Myocyte (in vitro differentiated cells): ENCODE results near the gene NOTCH2. TPM values are rescaled to one million over a fixed set of nuclear protein-coding genes. Genes with fewer than 3 reads are reported as not detected.
A peak's percentile ranks its signal among the peaks of the same experiment; 100 is the strongest.
"Not testable (repeated sequence)": the region's sequence is repeated elsewhere in the genome, so short reads cannot be mapped to it uniquely, and the experiment has no call there.

Experiments
- DNase-seq: peaks from one replicate; pipeline ENCODE4 v3.0.0-alpha.2; 2012; ENCODE audit warnings: low read depth
- total RNA-seq: library from RNA; depleted of rRNA; stranded (reverse); fragments of >200 nt; gene quantifications from 2 replicates; pipeline ENCODE4 v1.2.3, GENCODE V29; 2014

The NOTCH2 gene
- total RNA-seq, 1 donor from 2014 or later = 52.0 TPM

GRCh38 chr1:120069920-120070214 lies 405 bp upstream of the NOTCH2 start:
- DNase-seq = not testable (repeated sequence)

- DNase-seq = not testable (repeated sequence)
Observed at GRCh38 chr1:120068683-120069066, 787 bp downstream of the NOTCH2 start.

DNA sequence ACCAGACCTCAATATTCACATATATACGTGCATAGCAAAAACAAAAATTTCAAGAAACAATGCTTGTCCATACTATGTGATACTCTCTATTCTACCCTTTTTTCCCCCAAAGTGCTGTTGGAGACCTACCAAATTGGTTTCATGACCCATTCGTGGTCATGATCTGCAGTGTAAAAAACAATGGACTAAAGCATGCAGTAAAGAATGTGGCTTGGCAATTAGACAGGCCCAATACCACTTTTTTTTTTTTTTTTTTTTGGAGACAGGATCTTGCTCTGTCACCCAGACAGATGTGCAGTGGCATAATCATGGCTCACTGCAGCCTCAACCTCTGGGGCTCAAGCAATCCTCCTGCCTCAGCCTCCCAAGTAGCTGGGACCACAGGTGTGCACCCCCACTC lies 21.3 kb downstream of the NOTCH2 start:
- DNase-seq = peak; percentile 7

DNA sequence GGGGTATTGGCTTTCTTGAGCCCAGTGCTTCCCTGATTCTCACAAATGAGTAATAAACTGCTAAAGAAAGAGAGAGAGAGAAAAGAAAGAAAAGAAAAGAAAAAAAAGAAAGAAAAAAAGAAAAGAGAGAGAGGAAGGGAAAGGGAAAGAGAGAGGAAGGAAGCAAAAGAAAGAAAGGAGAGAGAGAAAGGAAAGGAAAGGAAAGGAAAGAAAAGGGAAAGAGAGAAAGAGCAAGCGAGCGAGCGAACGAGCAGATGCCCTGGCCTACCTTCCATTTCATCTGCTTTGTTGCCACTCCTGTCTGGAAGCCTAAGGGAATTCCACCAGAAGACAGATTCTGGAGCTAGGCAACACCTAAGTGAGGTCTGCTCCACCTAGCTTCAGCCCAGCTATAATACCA lies 27.7 kb downstream of the NOTCH2 start:
- not testable (repeated sequence) for DNase-seq

- DNase-seq = not testable (repeated sequence)
Observed at GRCh38 chr1:120032253-120032652, 37.2 kb downstream of the NOTCH2 start.

GRCh38 chr1:120023791-120024190 lies 45.7 kb downstream of the NOTCH2 start:
- DNase-seq = not testable (repeated sequence)

DNA sequence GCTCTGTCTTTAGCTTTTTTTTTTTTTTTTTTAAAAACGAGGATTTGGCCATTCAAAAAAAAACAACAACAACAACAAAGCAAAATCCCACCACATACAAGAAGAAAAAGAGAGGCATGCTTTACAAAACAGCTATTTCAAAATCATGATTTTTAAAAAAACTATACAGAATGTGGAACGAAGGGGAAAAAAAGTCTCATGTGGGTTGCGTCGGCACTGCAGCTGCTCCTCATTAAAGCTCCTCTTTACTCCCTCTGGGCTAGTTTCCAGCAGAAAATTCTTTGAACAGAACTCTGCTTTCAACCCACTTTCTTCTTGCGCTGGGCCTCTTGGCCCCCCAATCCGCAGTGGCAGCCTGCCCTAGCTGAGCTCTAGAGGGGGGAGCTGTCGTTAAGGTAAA lies 54.5 kb downstream of the NOTCH2 start:
- not testable (repeated sequence) for DNase-seq

DNA sequence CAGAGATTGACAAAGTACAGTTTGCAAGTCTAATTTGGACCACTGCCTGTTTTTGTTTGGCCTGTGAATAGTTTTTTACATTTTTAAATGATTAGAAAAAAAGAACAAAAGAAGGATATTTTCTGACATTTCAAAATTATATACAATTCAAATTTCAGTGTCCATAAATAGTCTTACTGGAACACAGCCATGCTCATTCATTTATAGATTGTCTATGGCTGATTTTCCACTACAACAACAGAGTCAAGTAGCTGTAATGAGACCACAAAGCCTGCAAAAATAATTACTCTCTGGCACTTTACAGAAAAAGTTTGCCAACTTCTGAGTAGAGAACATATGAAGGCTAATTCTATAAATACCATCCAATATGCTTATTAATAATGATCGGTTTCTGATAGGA lies 61.1 kb downstream of the NOTCH2 start:
- DNase-seq = not testable (repeated sequence)

DNA sequence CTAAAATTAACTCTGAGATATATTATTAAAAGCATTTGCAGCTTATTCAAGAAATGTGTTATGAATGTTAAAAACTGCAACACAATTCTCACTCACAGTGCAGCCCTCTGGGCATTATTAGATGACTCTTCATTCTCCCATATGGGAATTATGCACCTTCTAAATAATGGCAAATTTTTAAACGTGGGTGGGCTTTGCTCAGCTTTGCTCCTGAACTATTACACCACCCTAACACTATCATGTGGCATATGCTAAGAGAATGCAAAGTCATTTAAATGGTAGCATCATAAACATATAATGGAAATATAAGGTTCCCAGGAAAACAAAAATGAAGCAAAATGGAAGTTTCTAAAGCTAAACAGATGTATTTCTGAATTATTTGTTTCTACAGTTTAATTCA lies 61.6 kb downstream of the NOTCH2 start:
- not testable (repeated sequence) for DNase-seq

DNA sequence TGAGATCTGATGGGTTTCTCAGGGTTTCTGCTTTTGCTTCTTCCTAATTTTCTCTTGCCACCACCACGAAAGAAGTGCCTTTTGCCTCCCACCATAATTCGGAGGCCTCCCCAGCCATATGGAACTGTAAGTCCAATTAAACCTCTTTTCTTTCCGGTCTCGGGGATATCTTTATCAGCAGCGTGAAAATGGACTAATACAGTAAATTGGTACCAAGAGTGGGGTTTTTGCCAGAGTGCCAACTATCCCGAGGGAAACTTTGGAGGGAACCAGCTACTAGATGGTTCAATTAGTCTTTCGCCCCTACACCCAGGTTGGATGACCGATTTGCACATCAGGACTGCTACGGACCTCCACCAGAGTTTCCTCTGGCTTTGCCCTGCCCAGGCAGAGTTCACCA lies 68.4 kb downstream of the NOTCH2 start:
- DNase-seq = not testable (repeated sequence)

DNA sequence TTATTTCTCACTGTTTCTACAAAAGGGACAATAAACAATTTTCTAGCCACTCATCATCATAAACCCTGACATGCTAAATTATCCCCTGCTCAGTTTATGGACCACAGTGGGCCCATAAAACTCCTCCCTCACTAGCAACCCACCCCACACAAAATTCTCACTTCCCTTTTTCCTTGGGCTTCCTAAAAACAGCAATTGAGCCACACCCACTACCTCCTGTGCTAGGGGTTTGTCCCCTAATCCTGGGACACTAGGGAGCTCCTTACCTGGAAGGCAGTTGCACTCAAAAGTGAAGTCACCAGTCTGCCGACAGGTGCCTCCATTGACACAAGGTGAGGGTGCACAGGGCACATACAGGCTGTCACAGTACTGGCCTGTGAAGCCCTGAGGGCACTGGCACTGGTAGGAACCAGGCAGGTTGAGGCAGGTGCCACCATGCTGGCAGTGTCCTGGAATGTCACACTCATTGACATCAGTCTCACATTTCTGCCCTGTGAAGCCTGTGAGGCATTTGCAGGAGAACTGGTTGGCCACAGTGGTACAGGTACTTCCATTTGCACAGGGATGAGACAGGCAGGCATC lies 72.6 kb downstream of the NOTCH2 start:
- not testable (repeated sequence) for DNase-seq

- not testable (repeated sequence) for DNase-seq
Observed at GRCh38 chr1:119995975-119996374, 73.5 kb downstream of the NOTCH2 start.

DNA sequence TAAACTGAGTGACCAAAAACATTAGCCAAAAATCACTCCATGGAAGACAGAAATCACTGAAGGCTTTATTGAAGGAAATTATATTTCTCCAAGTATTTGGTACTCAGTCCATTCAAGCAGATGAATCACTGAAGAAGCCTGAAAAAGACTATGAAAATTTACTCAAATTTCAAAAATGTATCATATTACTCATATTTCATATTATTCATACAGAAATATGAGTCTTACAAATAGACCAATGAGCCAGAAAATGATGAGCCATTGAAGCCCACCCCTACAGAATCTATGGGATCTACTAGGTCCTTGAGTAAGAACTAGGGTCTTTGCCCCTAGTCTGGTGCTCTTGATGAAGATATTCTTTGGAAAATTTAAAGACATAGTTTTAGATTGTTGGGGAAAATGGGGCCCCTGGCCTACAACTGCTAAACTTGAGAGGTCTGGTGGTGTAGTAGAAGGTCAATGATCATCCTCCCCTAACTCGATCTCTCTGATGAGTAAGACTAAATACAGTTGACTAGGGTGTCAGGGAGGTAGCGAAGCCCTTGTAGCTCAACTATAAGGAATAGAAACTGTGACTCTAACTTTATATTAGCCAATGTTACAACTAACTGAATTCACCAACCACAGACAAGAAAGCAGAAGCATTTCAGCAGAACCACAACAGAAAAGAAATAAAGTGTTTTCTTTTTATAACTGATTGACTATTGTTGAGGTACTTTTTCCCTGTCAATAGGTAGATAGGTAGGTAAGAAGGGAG lies 81.0 kb downstream of the NOTCH2 start:
- DNase-seq = peak; percentile 21

GRCh38 chr1:119987686-119988085 lies 81.8 kb downstream of the NOTCH2 start:
- DNase-seq = no peak

DNA sequence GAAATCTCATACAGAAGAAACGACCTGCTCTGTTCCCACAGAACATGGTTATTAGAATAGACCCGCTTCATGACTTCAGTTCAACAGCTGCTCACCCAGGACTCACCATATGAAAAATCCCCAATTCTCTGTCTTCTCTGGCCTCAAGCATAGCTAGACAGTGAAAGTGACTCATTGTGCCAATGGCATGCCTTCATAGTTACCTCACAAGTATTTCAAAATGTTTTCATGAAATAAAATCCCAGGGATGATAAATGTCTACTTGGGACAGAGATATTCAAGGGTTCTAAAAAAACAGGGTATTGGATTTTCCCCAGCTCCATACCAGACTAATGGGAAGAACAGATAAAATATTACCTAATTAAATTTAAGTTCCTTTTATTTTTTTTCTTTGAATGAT lies 82.3 kb downstream of the NOTCH2 start:
- DNase-seq = peak; percentile 88

DNA sequence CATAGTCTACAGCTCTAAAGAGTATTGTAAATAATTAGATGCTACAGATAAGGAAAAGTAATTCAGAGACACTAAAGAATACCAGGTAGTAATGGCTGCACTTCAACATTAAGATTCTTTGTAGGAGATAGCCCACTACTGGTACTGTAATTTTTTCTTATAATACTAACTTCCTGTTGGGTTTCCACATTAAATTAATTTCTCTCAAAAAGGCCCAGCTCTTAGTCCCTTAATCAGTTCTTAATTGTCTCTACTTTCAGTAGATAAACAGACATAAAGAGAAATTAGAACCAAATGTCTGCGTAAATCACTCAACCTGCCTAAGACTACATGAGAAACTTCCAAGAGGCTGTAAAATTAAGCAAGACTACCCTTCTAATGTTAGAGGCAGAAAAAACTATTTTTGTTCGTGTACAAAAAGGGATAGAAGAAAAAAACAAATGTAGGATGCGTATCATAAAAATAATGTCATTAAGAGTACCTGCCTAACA lies 83.4 kb downstream of the NOTCH2 start:
- DNase-seq = no peak

DNA sequence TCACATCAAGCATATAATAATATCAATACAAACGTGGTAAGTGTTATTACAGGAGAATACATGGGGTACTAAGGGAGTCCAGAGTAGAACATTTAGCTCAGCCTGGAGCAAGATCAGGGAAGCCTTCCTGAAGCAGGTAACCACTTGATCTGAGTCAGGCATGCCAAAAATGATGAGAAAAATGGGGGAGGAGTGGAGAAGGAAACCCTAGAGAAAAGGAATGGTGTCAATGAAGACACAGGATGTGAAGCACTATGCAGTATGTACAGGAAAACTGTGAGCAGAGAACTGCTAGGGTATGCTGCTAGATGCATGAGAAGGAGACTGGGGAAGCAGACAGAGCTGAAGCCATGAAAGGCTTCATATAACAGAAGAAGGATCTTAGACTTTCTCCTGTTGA lies 84.7 kb downstream of the NOTCH2 start:
- no peak for DNase-seq

- peak; percentile 34 for DNase-seq
Observed at GRCh38 chr1:119981986-119982815, 87.3 kb downstream of the NOTCH2 start.

DNA sequence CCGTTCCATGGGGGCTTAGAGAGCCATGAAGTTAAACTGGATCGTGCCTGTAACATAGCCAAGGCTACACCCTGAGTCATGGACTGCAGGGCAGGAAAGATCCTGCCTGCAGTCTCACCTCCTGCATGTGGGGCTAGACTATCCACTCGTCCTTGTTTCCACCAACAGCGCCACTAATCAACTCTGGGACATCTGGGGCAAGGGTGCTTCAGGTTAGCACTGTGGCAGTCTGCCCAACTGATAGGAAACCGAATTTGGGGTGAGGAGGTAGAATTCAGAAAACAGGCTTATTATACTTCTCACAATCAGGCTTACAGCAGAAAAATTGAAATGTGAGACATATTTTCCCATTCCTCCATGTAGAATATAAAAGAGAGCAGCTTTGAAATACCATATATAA lies 88.0 kb downstream of the NOTCH2 start:
- no peak for DNase-seq

DNA sequence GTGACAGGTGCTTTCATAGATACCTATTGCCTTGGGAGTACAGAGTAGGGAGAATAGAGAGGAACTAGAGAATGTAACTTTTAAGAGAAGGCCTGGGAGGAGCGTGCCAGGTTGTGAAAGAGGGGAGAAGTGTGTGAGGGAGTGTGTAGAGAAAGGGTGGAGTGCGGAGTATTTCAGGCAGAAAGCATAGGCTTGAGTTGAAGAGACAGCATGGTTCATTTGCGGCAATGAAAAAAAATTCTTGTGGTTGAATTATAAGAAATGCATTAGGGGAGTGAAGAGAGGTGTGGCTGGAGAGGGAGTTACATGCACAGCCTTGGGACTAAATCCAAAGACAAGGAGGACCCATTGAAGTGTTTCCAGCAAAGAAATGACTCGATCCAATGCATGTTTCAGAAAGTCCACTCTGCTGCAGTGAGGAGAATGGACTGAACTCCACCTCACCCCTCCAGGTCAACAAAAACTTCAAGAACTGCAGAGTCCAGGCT lies 91.4 kb downstream of the NOTCH2 start:
- DNase-seq = peak; percentile 24

- not testable (repeated sequence) for DNase-seq
Observed at GRCh38 chr1:119977113-119977736, 92.2 kb downstream of the NOTCH2 start.
